Spinal cord (tissue), 10 donors: Measurements from ENCODE around the gene HSPA1L. TPM values are rescaled to one million over a fixed set of nuclear protein-coding genes. Genes with fewer than 3 reads are reported as not detected.
A peak's percentile ranks its signal among the peaks of the same experiment; 100 is the strongest.
"Not testable (repeated sequence)": the region's sequence is repeated elsewhere in the genome, so short reads cannot be mapped to it uniquely, and the experiment has no call there.

Source experiments
- DNase-seq, 6 donors: peaks; one replicate each; pipeline versions ENCODE4 v3.0.0 to v3.0.0-alpha.2; 2013 to 2015; ENCODE audit warnings: low spot score in 6 of 6, low read depth in 4 of 6
- H3K27ac ChIP-seq: one replicate; pipeline ENCODE4 v1.5.1; 2013; ENCODE audit warnings: low read depth, low read length, control low read depth
- H3K27me3 ChIP-seq: one replicate; pipeline ENCODE4 v1.6.1; 2013; ENCODE audit warnings: low read length; ENCODE audit not compliant: control insufficient read depth, insufficient read depth
- H3K36me3 ChIP-seq: one replicate; pipeline ENCODE4 v1.6.1; 2013; ENCODE audit warnings: low read length; ENCODE audit not compliant: control insufficient read depth, insufficient read depth
- H3K4me1 ChIP-seq: one replicate; pipeline ENCODE4 v1.6.1; 2013; ENCODE audit warnings: low read length; ENCODE audit not compliant: control insufficient read depth, insufficient read depth
- H3K4me3 ChIP-seq: one replicate; pipeline ENCODE4 v1.5.1; 2013; ENCODE audit warnings: low read depth, low read length, control low read depth
- H3K9me3 ChIP-seq: one replicate; pipeline ENCODE4 v1.6.1; 2013; ENCODE audit warnings: low read length; ENCODE audit not compliant: control insufficient read depth, insufficient read depth
- WGBS: methylation state at CpG from one replicate; pipeline ENCODE4 v1.1.5; 2013; ENCODE audit warnings: missing lambda C conversion rate; ENCODE audit not compliant: insufficient coverage; 5-methylcytosine and 5-hydroxymethylcytosine counted together
- long read RNA-seq, 4 donors: transcript quantifications; one replicate each; lab custom pipeline, GENCODE V29; 2026
- polyA plus RNA-seq, 2 donors: library from polyadenylated mRNA; unstranded; fragments of 120-200 nt; gene quantifications; one replicate each; pipeline ENCODE4 v1.2.1, GENCODE V29; 2013; ENCODE audit not compliant: insufficient read length in 2 of 2
- total RNA-seq, 2 donors: library from RNA; depleted of rRNA in 1 of 2; stranded (reverse); fragments of 120-200 nt in 1 of 2; fragments of >200 nt in 1 of 2; gene quantifications; one replicate each; pipeline versions ENCODE4 v1.2.3 to v1.2.4, GENCODE V29; 2013 to 2014
- donor health status: healthy.

HSPA1L gene
- total RNA-seq = 1 to 10 TPM; 3.3 to 4.8 TPM
- 1 to 10 TPM; 5.1 to 6.1 TPM for polyA plus RNA-seq
- long read RNA-seq, donor 1, partial matches to known transcripts = 225 of 226 reads
- long read RNA-seq, donor 1, other reads (novel, unspliced or antisense) = 0 of 226 reads
- long read RNA-seq, donor 2 = 0 reads
- long read RNA-seq, donor 3 = 0 reads
- long read RNA-seq, donor 4, partial matches to known transcripts = 0 of 2 reads
- long read RNA-seq, donor 4, other reads (novel, unspliced or antisense) = 0 of 2 reads

GRCh38 chr6:31815025-31815838 lies at the start of gene HSPA1L, which contains the start of gene HSPA1A:
Gene HSPA1L (minus strand): TSS chr6:31815283. CDS start chr6:31811972, 3,311 bp downstream.
Gene HSPA1A (plus strand): TSS chr6:31815543. CDS start chr6:31815757, 214 bp downstream.
- Histone ChIP-seq H3K9me3 (no peaks in the 10 kb centered on the region), H3K4me3 (peak within 1 kb of the TSS; percentile 77), H3K4me1 (peaks cover 23% of the 10 kb centered on the region), H3K27me3 (no peaks in the 10 kb centered on the region), H3K36me3 (peaks cover 8% of the 10 kb centered on the region), H3K27ac (peak within 1 kb of the TSS; percentile 100)
- peak; percentile 93 to 99 (median 98) for DNase-seq
- 0% methylated on average over 45 of the region's 56 CpGs for WGBS

DNA sequence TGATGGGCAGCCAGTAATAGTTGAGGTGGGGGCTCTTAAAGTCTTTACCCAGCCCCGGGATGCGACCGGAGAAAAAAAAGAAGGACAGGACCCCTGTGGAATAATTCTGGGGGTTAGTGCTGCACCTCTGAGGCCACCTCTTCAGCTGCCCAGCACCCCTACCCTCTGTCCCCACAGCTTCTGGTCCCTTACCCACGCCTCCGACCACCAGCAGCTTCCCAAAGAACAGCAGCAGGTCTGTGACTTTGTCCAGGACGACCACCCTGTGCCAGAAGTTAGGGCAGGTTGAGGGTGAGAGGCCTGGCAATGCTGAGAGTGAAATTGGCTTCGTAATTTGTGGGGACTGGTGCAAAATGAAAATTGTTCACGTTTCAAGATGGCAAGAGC lies 49.7 kb upstream of the HSPA1L start:
- 78% methylated on average over 5 of the region's 8 CpGs for WGBS
- no peak for DNase-seq
- Histone ChIP-seq H3K9me3 (no peaks in the 10 kb centered on the region), H3K4me1 (peaks cover 33% of the 10 kb centered on the region), H3K4me3 (no peak overlapping the region), H3K36me3 (peaks cover 13% of the 10 kb centered on the region), H3K27me3 (no peaks in the 10 kb centered on the region), H3K27ac (no peak overlapping the region)

GRCh38 chr6:31864123-31864562 lies 49.1 kb upstream of the HSPA1L start:
- peak overlapping the region; percentile 93 for H3K27ac ChIP-seq
- 25% methylated on average over 11 of the region's 16 CpGs for WGBS

GRCh38 chr6:31862344-31863235 lies 47.5 kb upstream of the HSPA1L start, which contains the start of gene NEU1:
Gene NEU1 (minus strand): TSS chr6:31862821. CDS start chr6:31862776, 45 bp downstream.
- peak within 1 kb of the TSS; percentile 93 for H3K27ac ChIP-seq
- H3K4me1 ChIP-seq = peaks cover 33% of the 10 kb centered on the region
- H3K36me3 ChIP-seq = peaks cover 32% of the 10 kb centered on the region
- H3K4me3 ChIP-seq = peak within 1 kb of the TSS; percentile 89
- H3K27me3 ChIP-seq = no peaks in the 10 kb centered on the region
- peak; percentile 97 to 100 (median 100) for DNase-seq
- WGBS = under 1% methylated on average over 55 of the region's 64 CpGs
- no peaks in the 10 kb centered on the region for H3K9me3 ChIP-seq

More at GRCh38 chr6:31864123-31864562, 49.1 kb upstream of the HSPA1L start:
- not testable (repeated sequence) for H3K27me3 ChIP-seq, DNase-seq, H3K9me3 ChIP-seq
- Histone ChIP-seq H3K36me3 (peaks cover 20% of the 10 kb centered on the region), H3K4me3 (peak overlapping the region; percentile 89), H3K4me1 (peaks cover 33% of the 10 kb centered on the region)

DNA sequence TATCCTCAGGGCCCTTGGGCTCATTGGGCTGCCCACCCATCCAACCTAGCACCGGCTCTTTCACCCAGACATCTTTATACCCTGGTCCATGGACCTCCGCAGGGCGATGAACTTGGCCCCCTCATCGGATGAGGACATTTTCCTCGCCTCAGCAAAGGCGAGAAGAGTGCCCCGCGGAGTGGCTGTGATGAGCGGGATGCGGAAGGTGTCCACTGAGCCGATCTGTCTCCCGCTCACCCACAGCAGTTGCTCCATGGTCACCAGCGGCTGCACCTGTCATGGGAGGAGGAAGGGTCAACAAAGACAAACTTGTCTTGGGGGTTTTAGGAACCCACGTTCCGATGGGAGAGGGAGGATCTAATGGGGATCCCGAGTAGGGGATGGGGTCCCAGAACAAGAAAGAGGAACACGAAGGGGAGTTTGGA lies 46.8 kb upstream of the HSPA1L start:
- H3K27ac ChIP-seq = peak overlapping the region; percentile 78
- 29% methylated on average over 15 of the region's 17 CpGs for WGBS
- H3K4me1 ChIP-seq = peaks cover 33% of the 10 kb centered on the region
- no peaks in the 10 kb centered on the region for H3K9me3 ChIP-seq
- DNase-seq = peak in 1 of 6 donors; percentile 16
- no peaks in the 10 kb centered on the region for H3K27me3 ChIP-seq
- peaks cover 37% of the 10 kb centered on the region for H3K36me3 ChIP-seq
- H3K4me3 ChIP-seq = peak overlapping the region; percentile 89

GRCh38 chr6:31861150-31861549 lies 46.1 kb upstream of the HSPA1L start:
- Histone ChIP-seq H3K4me1 (peaks cover 33% of the 10 kb centered on the region), H3K4me3 (no peak overlapping the region), H3K27ac (no peak overlapping the region), H3K36me3 (peaks cover 44% of the 10 kb centered on the region), H3K9me3 (no peaks in the 10 kb centered on the region), H3K27me3 (no peaks in the 10 kb centered on the region)
- DNase-seq = no peak
- WGBS = 85% methylated on average over 6 of the region's 7 CpGs

GRCh38 chr6:31860349-31860748 lies 45.3 kb upstream of the HSPA1L start:
- H3K27me3 ChIP-seq = no peaks in the 10 kb centered on the region
- WGBS = 95% methylated on average over 13 of the region's 13 CpGs

DNA sequence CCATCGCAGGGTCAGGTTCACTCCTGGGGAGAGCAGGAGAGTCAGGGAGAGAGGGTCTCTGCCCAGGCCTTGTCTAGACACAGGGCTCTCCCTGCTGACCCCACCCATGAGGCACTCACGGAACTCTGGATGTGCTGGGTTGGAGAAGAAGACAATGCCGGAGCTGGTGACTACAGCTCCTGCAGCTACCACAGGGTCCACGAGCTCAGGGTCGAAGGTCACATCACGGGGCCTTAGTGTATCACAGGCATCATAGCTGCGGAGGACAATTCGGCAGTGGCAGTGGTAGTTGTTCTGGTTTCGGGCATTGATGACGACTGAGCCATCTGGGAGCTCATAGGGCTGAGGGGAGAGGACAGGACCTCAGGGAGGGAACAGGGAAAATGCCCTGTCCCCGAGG lies 44.8 kb upstream of the HSPA1L start:
- Histone ChIP-seq H3K36me3 (peaks cover 47% of the 10 kb centered on the region), H3K4me1 (peaks cover 28% of the 10 kb centered on the region), H3K4me3 (no peak overlapping the region), H3K27me3 (no peaks in the 10 kb centered on the region), H3K27ac (no peak overlapping the region), H3K9me3 (no peaks in the 10 kb centered on the region)
- 95% methylated on average over 11 of the region's 11 CpGs for WGBS
- no peak for DNase-seq

More at GRCh38 chr6:31860349-31860748, 45.3 kb upstream of the HSPA1L start:
- no peak for DNase-seq
- Histone ChIP-seq H3K4me1 (peaks cover 29% of the 10 kb centered on the region), H3K9me3 (no peaks in the 10 kb centered on the region), H3K27ac (no peak overlapping the region), H3K36me3 (peaks cover 44% of the 10 kb centered on the region), H3K4me3 (no peak overlapping the region)

GRCh38 chr6:31858707-31859106 lies 43.6 kb upstream of the HSPA1L start:
- Histone ChIP-seq H3K27ac (no peak overlapping the region), H3K4me3 (no peak overlapping the region), H3K27me3 (no peaks in the 10 kb centered on the region), H3K9me3 (no peaks in the 10 kb centered on the region), H3K36me3 (peaks cover 47% of the 10 kb centered on the region), H3K4me1 (peaks cover 17% of the 10 kb centered on the region)
- 98% methylated on average over 5 of the region's 8 CpGs for WGBS
- no peak for DNase-seq
